ENCODE results near the gene MYBPHL. TPM values are rescaled to one million over a fixed set of nuclear protein-coding genes. Genes with fewer than 3 reads are reported as not detected.
"Not testable (repeated sequence)": the region's sequence is repeated elsewhere in the genome, so short reads cannot be mapped to it uniquely, and the experiment has no call there.

Gene MYBPHL
- total and polyA plus RNA-seq, 4 experiments from 2014 or later, result not detected

GRCh38 chr1:109307274-109308021, 637 bp upstream of the MYBPHL start:
- Histone ChIP-seq H3K27me3 (ENCODE audit: insufficient read depth, low read length) (no peaks in the 10 kb centered on the region), H3K36me3 (ENCODE audit: insufficient read depth, low read length) (no peaks in the 10 kb centered on the region), H3K27ac (ENCODE audit: low read depth, low read length) (no peak overlapping the region), H3K4me1 (ENCODE audit: insufficient read depth, low read length) (no peaks in the 10 kb centered on the region), H3K4me3 (ENCODE audit: low read length in 2 of 2) (no peak overlapping the region), H3K9me3 (ENCODE audit: control insufficient read depth in 1 of 2, low read length in 2 of 2) (no peaks in the 10 kb centered on the region)
- no peaks in the 10 kb centered on the region for H3K4me1 Mint-ChIP-seq
- CTCF ChIA-PET (ENCODE audit: partially characterized antibody), result interaction anchor here (1.4 kb wide), 1 partner anchor 43 kb away, joined by 4 read pairs; no protein-coding TSS in a partner anchor
- no peaks in the 10 kb centered on the region for H3K9me3 Mint-ChIP-seq
- no peak for DNase-seq
- no peak overlapping the region for H3K27ac Mint-ChIP-seq
- intact Hi-C loops (cut with micrococcal nuclease), result no loop called here
- H3K36me3 Mint-ChIP-seq, result no peaks in the 10 kb centered on the region
- POLR2A ChIA-PET (ENCODE audit: partially characterized antibody), result no interaction called here
- peaks cover 5 to 8% of the 10 kb centered on the region in 2 donors for H3K27me3 Mint-ChIP-seq
- no peak overlapping the region for H3K4me3 Mint-ChIP-seq

- H3K4me1 Mint-ChIP-seq; H3K36me3 ChIP-seq (ENCODE audit: insufficient read depth, low read length); H3K4me3 Mint-ChIP-seq; intact Hi-C loops (cut with micrococcal nuclease); H3K27ac Mint-ChIP-seq; DNase-seq; H3K4me1 ChIP-seq (ENCODE audit: insufficient read depth, low read length); H3K9me3 Mint-ChIP-seq; H3K9me3 ChIP-seq (ENCODE audit: control insufficient read depth in 1 of 2, low read length in 2 of 2); H3K27me3 Mint-ChIP-seq; H3K4me3 ChIP-seq (ENCODE audit: low read length in 2 of 2); H3K27ac ChIP-seq (ENCODE audit: low read depth, low read length); H3K27me3 ChIP-seq (ENCODE audit: insufficient read depth, low read length); POLR2A ChIA-PET (ENCODE audit: partially characterized antibody); H3K36me3 Mint-ChIP-seq: not testable (repeated sequence)
- CTCF ChIA-PET (ENCODE audit: partially characterized antibody), result interaction anchor here (1.2 to 1.5 kb wide), 2 partner anchors 34 to 93 kb away, joined by 3 to 4 read pairs; no protein-coding TSS in a partner anchor
Observed at GRCh38 chr1:109305991-109306390, 820 bp downstream of the MYBPHL start.

- Mint-ChIP-seq H3K9me3 (no peaks in the 10 kb centered on the region), H3K36me3 (no peaks in the 10 kb centered on the region), H3K4me3 (no peak overlapping the region), H3K27me3 (peaks cover 4 to 10% of the 10 kb centered on the region in 2 donors), H3K4me1 (no peaks in the 10 kb centered on the region), H3K27ac (no peak overlapping the region)
- Histone ChIP-seq H3K36me3 (ENCODE audit: insufficient read depth, low read length) (no peaks in the 10 kb centered on the region), H3K9me3 (ENCODE audit: control insufficient read depth in 1 of 2, low read length in 2 of 2) (no peaks in the 10 kb centered on the region), H3K4me3 (ENCODE audit: low read length in 2 of 2) (no peak overlapping the region), H3K4me1 (ENCODE audit: insufficient read depth, low read length) (no peaks in the 10 kb centered on the region), H3K27me3 (ENCODE audit: insufficient read depth, low read length) (no peaks in the 10 kb centered on the region), H3K27ac (ENCODE audit: low read depth, low read length) (no peak overlapping the region)
- DNase-seq, result no peak
- CTCF ChIA-PET (ENCODE audit: partially characterized antibody), result interaction anchor here (1.1 kb wide), 1 partner anchor 26 kb away, joined by 3 read pairs; no protein-coding TSS in a partner anchor
- POLR2A ChIA-PET (ENCODE audit: partially characterized antibody), result no interaction called here
- intact Hi-C loops (cut with micrococcal nuclease), result no loop called here
Observed at GRCh38 chr1:109304226-109304920, 2.4 kb downstream of the MYBPHL start.

GRCh38 chr1:109301874-109302273, 4.9 kb downstream of the MYBPHL start:
- no peaks in the 10 kb centered on the region for H3K4me1 Mint-ChIP-seq

GRCh38 chr1:109300650-109301151, 6.1 kb downstream of the MYBPHL start:
- H3K27me3 Mint-ChIP-seq, result peaks cover 5 to 20% of the 10 kb centered on the region in 2 donors
- no peaks in the 10 kb centered on the region for H3K36me3 ChIP-seq (ENCODE audit: insufficient read depth, low read length)
- no peaks in the 10 kb centered on the region for H3K36me3 Mint-ChIP-seq
- no peak overlapping the region for H3K4me3 ChIP-seq (ENCODE audit: low read length in 2 of 2)
- no peak overlapping the region for H3K27ac Mint-ChIP-seq
- intact Hi-C loops (cut with micrococcal nuclease), result no loop called here
- H3K4me3 Mint-ChIP-seq, result no peak overlapping the region
- H3K9me3 ChIP-seq (ENCODE audit: control insufficient read depth in 1 of 2, low read length in 2 of 2), result no peaks in the 10 kb centered on the region
- ChIA-PET CTCF (ENCODE audit: partially characterized antibody) (no interaction called here), POLR2A (ENCODE audit: partially characterized antibody) (no interaction called here)
- H3K9me3 Mint-ChIP-seq, result no peaks in the 10 kb centered on the region
- DNase-seq, result no peak
- no peak overlapping the region for H3K27ac ChIP-seq (ENCODE audit: low read depth, low read length)
- H3K4me1 Mint-ChIP-seq, result no peaks in the 10 kb centered on the region
- no peaks in the 10 kb centered on the region for H3K4me1 ChIP-seq (ENCODE audit: insufficient read depth, low read length)
- no peaks in the 10 kb centered on the region for H3K27me3 ChIP-seq (ENCODE audit: insufficient read depth, low read length)

More at GRCh38 chr1:109301874-109302273, 4.9 kb downstream of the MYBPHL start:
- no peak overlapping the region for H3K4me3 ChIP-seq (ENCODE audit: low read length in 2 of 2)
- Mint-ChIP-seq H3K27ac (no peak overlapping the region), H3K36me3 (no peaks in the 10 kb centered on the region), H3K9me3 (no peaks in the 10 kb centered on the region), H3K27me3 (peaks cover 5 to 15% of the 10 kb centered on the region in 2 donors), H3K4me3 (no peak overlapping the region)
- no peaks in the 10 kb centered on the region for H3K36me3 ChIP-seq (ENCODE audit: insufficient read depth, low read length)
- CTCF ChIA-PET (ENCODE audit: partially characterized antibody), result no interaction called here
- no peak overlapping the region for H3K27ac ChIP-seq (ENCODE audit: low read depth, low read length)
- no peaks in the 10 kb centered on the region for H3K9me3 ChIP-seq (ENCODE audit: control insufficient read depth in 1 of 2, low read length in 2 of 2)
- intact Hi-C loops (cut with micrococcal nuclease), result no loop called here
- no peaks in the 10 kb centered on the region for H3K27me3 ChIP-seq (ENCODE audit: insufficient read depth, low read length)
- POLR2A ChIA-PET (ENCODE audit: partially characterized antibody), result no interaction called here
- H3K4me1 ChIP-seq (ENCODE audit: insufficient read depth, low read length), result no peaks in the 10 kb centered on the region
- no peak for DNase-seq

- DNase-seq, result no peak
- ChIA-PET POLR2A (ENCODE audit: partially characterized antibody) (no interaction called here), CTCF (ENCODE audit: partially characterized antibody) (interaction anchor here (0.8 kb wide), 1 partner anchor 100 kb away, joined by 3 read pairs; no protein-coding TSS in a partner anchor)
- no peaks in the 10 kb centered on the region for H3K27me3 ChIP-seq (ENCODE audit: insufficient read depth, low read length)
- Mint-ChIP-seq H3K27ac (no peak overlapping the region), H3K4me3 (no peak overlapping the region), H3K36me3 (no peaks in the 10 kb centered on the region), H3K9me3 (no peaks in the 10 kb centered on the region), H3K4me1 (no peaks in the 10 kb centered on the region), H3K27me3 (peaks cover 5 to 25% of the 10 kb centered on the region in 2 donors)
- H3K36me3 ChIP-seq (ENCODE audit: insufficient read depth, low read length), result no peaks in the 10 kb centered on the region
- intact Hi-C loops (cut with micrococcal nuclease), result no loop called here
- no peaks in the 10 kb centered on the region for H3K9me3 ChIP-seq (ENCODE audit: control insufficient read depth in 1 of 2, low read length in 2 of 2)
- no peaks in the 10 kb centered on the region for H3K4me1 ChIP-seq (ENCODE audit: insufficient read depth, low read length)
- H3K4me3 ChIP-seq (ENCODE audit: low read length in 2 of 2), result no peak overlapping the region
- H3K27ac ChIP-seq (ENCODE audit: low read depth, low read length), result no peak overlapping the region
Observed at GRCh38 chr1:109299558-109300343, 7.1 kb downstream of the MYBPHL start.

Measured in CD4-positive, alpha-beta memory T cell (primary cell).